ENCODE data around the gene THBS1.

THBS1 gene

DNA sequence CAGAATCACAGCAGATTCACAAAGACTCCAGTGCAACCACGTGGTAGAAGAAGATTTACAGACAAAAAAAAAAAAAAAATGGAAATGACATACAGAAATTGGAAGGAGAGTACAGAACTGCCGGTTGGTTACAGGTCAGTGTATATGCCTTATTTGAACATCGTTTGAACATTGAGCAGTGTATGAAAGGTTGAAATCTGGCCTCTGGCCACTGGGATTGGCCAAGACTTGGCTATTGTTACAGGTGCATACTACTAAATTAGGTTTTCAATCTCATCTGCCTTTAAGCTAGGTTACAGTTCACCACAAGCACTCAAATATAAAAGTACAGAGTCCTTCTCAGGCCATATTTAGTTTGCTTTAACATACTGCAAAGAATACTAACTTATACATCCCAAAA, 59.8 kb downstream of the THBS1 start:
- H3K27ac ChIP-seq = no peak overlapping the region
- TF ChIP-seq CTCF (IDR thresholded peaks at IDR 0.05) = no peak
- no peak for TF ChIP-seq ZFX (IDR thresholded peaks at IDR 0.05; ENCODE audit: borderline replicate concordance)

DNA sequence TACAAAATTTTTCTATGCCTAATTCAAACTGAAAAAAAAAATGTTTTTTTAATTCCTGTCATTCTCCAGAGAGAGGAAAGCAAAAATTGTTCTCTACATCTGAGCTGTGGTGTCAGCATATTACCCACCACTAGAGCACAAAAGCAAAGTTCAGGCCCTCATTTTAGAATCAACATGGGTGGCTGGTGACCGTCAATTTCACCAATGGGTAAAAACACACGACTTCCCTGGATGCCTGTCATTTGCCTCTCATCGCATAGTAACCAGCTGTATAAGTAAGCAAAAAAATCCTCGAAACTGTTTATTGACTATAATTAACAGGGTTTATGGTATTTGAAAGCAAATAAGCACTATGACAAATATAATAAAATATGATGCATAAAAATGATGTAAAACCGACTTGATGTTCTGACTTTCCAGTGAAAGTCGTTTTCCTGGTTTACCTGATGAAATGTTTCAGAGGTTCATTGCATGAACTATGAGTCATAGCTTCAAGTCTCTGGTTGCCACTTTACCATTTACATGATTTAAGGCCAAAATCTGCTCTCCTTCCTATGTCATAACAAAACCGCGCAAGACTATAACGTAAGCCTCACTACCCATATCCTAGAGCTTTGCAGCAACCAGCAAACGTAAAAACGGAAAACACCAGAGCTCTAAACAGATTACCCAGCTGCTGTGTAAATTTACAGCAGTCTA, 60.5 kb downstream of the THBS1 start:
- TF ChIP-seq CTCF (IDR thresholded peaks at IDR 0.05) (no peak), ZFX (IDR thresholded peaks at IDR 0.05; ENCODE audit: borderline replicate concordance) (no peak)

DNA sequence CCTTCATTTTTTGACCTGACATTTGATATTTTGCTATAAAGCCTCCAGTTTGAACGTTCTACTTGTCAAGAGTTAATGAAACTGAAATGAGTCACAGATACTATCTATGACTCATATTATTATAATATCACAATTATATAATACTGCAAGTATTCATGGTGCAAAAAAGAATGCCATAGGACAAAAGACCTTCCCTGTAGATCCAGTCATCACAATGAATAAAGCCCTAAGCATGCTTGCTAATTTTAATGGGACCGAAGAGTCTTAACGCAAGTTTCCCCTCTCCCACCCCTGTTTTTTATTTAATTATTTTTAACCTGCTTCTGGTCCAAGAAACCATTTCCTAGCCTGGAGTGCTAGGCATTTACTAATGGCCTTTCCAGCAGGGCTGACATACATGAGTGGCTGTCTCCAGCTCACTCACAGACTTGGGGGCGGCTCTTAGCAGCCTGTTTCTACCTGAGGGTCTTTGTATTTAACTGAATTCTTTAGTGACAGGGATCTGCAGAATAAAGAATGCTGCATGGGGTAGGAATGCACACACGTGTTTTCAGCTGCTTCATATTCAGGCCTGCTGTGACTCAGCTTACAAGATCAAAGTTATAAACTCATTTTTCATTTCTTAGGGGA, 61.2 kb downstream of the THBS1 start:
- H3K27ac ChIP-seq = no peak overlapping the region

More for the DNA sequence above, 60.5 kb downstream of the THBS1 start:
- H3K27ac ChIP-seq = no peak overlapping the region

GRCh38 chr15:39643727-39644126, 62.8 kb downstream of the THBS1 start:
- no peak for TF ChIP-seq ZFX (IDR thresholded peaks at IDR 0.05; ENCODE audit: borderline replicate concordance)
- TF ChIP-seq CTCF (IDR thresholded peaks at IDR 0.05) = no peak
- no peak overlapping the region for H3K27ac ChIP-seq

More for the DNA sequence above, 61.2 kb downstream of the THBS1 start:
- TF ChIP-seq ZFX (IDR thresholded peaks at IDR 0.05; ENCODE audit: borderline replicate concordance) (no peak), CTCF (IDR thresholded peaks at IDR 0.05) (no peak)

GRCh38 chr15:39644136-39644535, 63.3 kb downstream of the THBS1 start:
- TF ChIP-seq ZFX (IDR thresholded peaks at IDR 0.05; ENCODE audit: borderline replicate concordance) = no peak
- no peak for TF ChIP-seq CTCF (IDR thresholded peaks at IDR 0.05)
- H3K27ac ChIP-seq = no peak overlapping the region

GRCh38 chr15:39645138-39645975, 64.5 kb downstream of the THBS1 start:
- H3K27ac ChIP-seq = no peak overlapping the region
- no peak for TF ChIP-seq CTCF (IDR thresholded peaks at IDR 0.05)
- TF ChIP-seq ZFX (IDR thresholded peaks at IDR 0.05; ENCODE audit: borderline replicate concordance) = no peak

DNA sequence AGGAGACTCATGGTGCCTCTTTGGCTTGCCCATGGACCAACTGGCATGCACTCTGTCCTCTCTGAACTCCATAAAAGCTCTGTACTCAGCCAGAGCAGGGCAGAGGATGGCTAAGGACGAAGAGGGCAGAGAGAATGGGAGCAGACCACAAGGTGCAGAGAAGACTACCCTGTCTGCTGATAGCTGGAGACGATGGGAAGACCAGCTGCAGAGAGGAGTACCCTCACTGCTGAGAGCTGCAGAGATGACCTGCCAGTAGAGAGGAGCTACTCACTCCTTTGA, 65.0 kb downstream of the THBS1 start:
- no peak overlapping the region for H3K27ac ChIP-seq
- no peak for TF ChIP-seq ZFX (IDR thresholded peaks at IDR 0.05; ENCODE audit: borderline replicate concordance)
- no peak for TF ChIP-seq CTCF (IDR thresholded peaks at IDR 0.05)
